Peyer's patch (tissue), 4 donors: ENCODE results near the gene CST6.

Experiments used
- POLR2A ChIP-seq, 2 donors: fragments of 450-650 bp; IDR thresholded peaks; one replicate each; pipeline ENCODE4 v1.5.1; 2017; ENCODE audit warnings: antibody characterized with exemption in 2 of 2, mild to moderate bottlenecking in 2 of 2, moderate library complexity in 2 of 2
- TF ChIP-seq, protein P1 (sequence below), 6 experiments: fragments of 450-650 bp in 4 of 6; fragments of 200-600 bp in 2 of 6; sonication (generic) in 1 of 6; IDR thresholded peaks; one replicate each; pipeline ENCODE4 v1.5.1; 2017 to 2019; ENCODE audit warnings: antibody characterized with exemption in 6 of 6, mild to moderate bottlenecking in 3 of 6, moderate library complexity in 1 of 6

GRCh38 chr11:65967329-65967934 is 44.4 kb upstream of the CST6 start:
- TF ChIP-seq, protein P1, sequence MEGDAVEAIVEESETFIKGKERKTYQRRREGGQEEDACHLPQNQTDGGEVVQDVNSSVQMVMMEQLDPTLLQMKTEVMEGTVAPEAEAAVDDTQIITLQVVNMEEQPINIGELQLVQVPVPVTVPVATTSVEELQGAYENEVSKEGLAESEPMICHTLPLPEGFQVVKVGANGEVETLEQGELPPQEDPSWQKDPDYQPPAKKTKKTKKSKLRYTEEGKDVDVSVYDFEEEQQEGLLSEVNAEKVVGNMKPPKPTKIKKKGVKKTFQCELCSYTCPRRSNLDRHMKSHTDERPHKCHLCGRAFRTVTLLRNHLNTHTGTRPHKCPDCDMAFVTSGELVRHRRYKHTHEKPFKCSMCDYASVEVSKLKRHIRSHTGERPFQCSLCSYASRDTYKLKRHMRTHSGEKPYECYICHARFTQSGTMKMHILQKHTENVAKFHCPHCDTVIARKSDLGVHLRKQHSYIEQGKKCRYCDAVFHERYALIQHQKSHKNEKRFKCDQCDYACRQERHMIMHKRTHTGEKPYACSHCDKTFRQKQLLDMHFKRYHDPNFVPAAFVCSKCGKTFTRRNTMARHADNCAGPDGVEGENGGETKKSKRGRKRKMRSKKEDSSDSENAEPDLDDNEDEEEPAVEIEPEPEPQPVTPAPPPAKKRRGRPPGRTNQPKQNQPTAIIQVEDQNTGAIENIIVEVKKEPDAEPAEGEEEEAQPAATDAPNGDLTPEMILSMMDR (IDR thresholded peaks at IDR 0.05): no peak
- no peak for TF ChIP-seq POLR2A (IDR thresholded peaks at IDR 0.05)
